Activated T-helper 9 cell treated with anti-CD3 and anti-CD28 coated beads, Interleukin-2, amount 50 U/mL, for 16 hours (primary cell): ENCODE results near the gene ATG7.

ENCODE experiments used
- DNase-seq: peaks from one replicate; pipeline ENCODE4 v3.0.0-alpha.2; 2020; ENCODE audit warnings: low read depth

The ATG7 gene, protein sequence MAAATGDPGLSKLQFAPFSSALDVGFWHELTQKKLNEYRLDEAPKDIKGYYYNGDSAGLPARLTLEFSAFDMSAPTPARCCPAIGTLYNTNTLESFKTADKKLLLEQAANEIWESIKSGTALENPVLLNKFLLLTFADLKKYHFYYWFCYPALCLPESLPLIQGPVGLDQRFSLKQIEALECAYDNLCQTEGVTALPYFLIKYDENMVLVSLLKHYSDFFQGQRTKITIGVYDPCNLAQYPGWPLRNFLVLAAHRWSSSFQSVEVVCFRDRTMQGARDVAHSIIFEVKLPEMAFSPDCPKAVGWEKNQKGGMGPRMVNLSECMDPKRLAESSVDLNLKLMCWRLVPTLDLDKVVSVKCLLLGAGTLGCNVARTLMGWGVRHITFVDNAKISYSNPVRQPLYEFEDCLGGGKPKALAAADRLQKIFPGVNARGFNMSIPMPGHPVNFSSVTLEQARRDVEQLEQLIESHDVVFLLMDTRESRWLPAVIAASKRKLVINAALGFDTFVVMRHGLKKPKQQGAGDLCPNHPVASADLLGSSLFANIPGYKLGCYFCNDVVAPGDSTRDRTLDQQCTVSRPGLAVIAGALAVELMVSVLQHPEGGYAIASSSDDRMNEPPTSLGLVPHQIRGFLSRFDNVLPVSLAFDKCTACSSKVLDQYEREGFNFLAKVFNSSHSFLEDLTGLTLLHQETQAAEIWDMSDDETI

GRCh38 chr3:11271986-11272904 lies at the start of gene ATG7:
Gene ATG7, plus strand, starts transcription at chr3:11272397. Its CDS starts 26,299 bp downstream, at chr3:11298696.
- peak; percentile 94 for DNase-seq

DNA sequence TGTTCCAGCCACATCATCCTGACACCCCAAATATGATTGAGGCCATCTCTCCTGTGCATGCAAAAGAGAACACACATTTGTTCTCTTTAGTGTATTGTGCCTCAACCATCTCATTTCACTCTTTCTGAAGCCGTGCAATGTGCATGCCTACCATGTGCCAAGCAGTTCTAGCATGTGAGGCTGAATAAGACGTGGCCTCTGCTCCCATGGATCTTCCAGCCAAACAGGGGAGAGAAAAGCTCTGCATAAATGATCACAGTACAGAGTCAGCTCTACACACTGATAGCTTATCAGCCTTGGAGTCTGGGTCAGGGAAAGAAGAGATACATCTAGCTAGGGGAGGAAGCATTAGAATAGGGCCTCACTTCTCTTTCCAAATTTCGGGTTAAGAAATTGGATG lies 48.2 kb upstream of the ATG7 start:
- no peak for DNase-seq

GRCh38 chr3:11224870-11225229 lies 47.3 kb upstream of the ATG7 start:
- DNase-seq: no peak

- no peak for DNase-seq
These were observed 46.2 kb upstream of the ATG7 start for GRCh38 chr3:11226042-11226370.

DNA sequence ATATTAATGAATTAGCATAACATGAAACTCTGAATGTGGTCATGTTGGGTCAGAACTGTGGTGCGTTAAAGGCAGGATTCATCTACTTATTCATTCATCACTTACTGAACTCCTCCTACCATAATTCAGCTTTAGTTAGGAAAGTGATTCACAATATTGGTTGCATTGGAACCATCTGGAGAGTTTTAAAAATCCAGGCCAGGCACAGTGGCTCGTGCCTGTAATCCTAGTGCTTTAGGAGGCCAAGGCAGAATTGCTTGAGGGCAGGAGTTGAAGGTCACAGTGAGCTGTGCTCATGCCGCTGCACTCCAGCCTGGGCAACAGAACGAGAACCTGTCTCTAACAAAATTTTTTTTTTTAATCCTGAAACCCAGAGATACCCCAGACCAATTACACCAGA lies 44.2 kb upstream of the ATG7 start:
- no peak for DNase-seq

DNA sequence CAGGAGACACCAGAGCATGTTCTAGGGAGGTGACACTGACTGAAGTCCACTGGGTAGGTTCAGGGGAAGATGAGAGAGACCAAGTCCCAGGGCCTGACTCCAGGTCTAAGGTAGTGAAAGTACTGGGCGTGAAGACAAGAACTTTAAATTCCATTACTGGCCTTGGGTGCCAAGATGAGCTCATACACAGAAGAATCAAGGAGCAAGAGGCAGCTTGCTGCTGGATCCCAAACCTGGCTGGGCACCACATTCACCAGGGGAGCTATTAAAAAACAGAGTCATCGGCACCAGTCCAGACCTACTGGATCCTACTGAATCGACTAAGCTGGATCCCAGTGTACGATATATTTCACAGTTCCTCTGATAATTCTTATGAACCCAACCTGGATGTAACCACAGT lies 42.1 kb upstream of the ATG7 start:
- no peak for DNase-seq

DNA sequence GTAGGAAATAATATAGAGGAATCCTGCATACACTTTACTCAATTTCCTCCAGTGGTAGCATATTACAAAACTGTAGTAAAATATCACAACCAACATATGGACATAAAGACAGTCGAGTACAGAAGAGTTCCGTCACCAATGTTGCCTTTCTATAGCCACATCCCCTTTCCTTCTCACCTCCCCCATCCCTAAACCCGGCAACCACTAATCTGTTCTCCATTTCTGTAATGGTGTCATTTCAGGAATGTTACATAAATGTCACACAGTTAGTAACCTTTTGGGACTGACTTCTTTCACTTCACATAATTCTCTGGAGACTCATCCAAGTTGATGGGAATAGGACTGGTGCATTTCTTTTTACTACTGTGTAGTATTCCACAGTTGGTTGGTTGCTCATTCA lies 41.4 kb upstream of the ATG7 start:
- no peak for DNase-seq

- no peak for DNase-seq
These were observed 36.8 kb upstream of the ATG7 start for GRCh38 chr3:11235385-11235784.

DNA sequence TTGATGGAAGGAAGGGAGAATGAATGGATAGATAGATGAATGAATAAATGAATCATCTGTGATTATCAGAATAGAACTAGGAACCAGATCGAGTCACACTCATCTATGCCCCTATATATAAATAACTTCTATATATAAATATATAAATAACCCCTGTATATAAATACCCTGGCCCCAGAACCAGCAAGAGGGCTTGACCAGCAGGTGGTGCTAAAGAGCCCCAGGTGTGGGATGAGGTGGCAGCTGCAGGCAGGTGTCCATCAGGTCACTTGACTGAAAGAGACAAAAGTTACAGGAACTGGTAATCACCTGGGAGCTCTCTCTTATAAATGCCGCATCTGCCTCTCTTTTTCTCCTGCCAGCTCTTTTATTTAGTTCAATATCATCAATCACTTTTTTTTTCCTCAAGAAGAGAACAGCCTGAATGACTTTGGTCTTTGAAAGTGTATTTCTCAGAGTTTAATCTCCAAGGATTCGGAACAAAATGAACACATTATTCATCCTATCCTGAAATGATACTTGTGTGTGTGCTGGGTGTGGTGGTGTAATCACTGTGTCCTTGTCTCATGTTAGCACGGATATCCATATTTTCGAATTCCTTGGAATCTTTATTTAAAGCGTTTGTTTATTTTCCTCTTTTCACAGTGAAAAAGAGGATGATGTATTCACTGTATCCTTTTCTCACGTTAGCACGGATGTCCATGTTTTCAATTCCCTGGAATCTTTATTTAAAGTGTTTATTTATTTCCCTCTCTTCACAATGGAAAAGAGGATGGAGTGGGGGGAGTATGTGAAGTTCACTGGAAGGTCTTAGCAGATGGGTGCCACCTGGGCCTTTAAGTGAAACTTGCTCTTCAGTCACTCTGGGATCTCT lies 35.4 kb upstream of the ATG7 start:
- DNase-seq: peak; percentile 61

GRCh38 chr3:11238060-11238459 lies 34.1 kb upstream of the ATG7 start:
- no peak for DNase-seq

- no peak for DNase-seq
These were observed 33.3 kb upstream of the ATG7 start for GRCh38 chr3:11238880-11239279.

- DNase-seq: no peak
These were observed 32.4 kb upstream of the ATG7 start for GRCh38 chr3:11239796-11240195.

GRCh38 chr3:11240496-11240895 lies 31.7 kb upstream of the ATG7 start:
- DNase-seq: no peak

DNA sequence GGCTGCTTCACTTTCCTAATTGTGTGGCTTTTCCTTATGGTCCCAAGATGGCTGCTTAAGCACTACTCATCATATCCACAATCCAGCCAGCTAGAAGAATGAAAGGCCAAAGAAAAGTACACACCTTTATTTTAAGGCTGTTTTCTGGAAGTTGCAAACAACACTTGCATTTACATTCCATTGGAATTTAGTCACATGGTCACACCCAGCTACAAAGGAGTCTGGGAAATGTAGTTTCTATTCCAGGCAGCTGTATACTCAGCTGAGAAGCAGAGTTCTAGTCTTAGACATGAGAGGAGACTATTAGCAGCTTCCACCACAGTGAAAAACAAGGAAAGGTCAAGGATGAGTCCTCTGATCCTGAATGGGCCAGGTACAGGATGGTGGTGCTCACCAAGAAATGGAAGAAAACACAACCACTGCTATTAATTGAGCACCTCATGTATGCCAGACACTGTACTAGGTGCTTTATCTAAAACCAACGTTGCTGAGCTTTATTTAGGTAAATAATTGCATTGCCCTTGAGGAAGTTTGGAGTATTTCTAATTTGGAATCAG lies 28.0 kb upstream of the ATG7 start:
- no peak for DNase-seq

GRCh38 chr3:11245276-11245675 lies 26.9 kb upstream of the ATG7 start:
- DNase-seq: no peak

DNA sequence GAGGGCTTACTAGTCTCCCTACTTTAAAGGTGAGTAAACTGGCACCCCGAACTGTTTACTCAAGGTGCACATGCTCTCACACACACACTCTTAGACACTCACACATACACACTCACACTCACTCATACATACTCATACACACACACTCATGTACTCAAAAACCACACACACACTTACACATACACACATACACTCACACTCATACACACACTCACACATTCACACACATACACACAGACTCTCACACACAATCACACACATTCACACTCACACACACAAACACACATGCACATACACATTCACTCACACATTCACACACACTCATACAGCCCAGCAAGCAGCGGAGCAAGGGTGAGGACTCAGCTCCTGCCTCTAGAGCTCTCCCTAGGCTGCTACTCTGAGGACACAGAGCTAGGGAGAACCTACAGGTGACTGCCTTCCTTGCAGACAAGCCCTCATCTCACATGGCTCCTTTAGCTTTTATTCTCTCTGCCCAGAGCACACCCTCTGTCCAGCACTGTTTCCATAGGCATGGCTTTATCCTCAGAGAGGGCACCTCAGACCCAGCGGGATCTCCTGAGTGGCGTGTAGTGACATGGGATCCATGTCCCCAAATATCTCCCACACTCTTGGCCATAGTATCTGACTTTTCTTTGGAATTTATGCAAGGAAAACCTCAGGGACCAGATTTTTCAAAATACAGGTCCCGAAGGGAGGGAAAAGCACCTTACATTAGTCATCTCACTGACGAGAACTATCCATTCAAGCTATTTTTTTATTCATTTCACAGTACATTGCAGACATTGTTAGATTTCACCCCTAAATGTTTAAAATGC lies 26.2 kb upstream of the ATG7 start:
- DNase-seq: no peak

- DNase-seq: no peak
These were observed 25.6 kb upstream of the ATG7 start for GRCh38 chr3:11246663-11246970.

DNA sequence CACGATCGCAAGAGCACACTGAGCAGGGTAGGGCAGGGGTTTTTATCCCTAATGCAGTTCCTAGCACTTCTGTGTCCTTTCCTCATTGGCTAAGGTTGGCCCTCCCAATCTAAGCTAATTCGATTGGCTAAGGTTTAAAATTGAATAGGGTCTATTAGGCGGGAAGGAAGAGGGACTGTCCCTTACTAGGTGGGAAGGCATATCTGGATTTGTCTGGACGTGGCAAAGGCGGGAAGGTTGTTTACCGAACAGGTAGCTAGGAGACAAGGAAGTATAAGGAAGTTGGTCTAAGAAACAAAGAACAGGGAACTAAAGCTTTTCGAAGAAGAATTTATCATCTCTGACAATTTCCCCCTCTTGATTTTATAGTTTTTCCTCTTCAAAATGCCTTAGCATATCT lies 24.8 kb upstream of the ATG7 start:
- DNase-seq: no peak

GRCh38 chr3:11248596-11248995 lies 23.6 kb upstream of the ATG7 start:
- no peak for DNase-seq

DNA sequence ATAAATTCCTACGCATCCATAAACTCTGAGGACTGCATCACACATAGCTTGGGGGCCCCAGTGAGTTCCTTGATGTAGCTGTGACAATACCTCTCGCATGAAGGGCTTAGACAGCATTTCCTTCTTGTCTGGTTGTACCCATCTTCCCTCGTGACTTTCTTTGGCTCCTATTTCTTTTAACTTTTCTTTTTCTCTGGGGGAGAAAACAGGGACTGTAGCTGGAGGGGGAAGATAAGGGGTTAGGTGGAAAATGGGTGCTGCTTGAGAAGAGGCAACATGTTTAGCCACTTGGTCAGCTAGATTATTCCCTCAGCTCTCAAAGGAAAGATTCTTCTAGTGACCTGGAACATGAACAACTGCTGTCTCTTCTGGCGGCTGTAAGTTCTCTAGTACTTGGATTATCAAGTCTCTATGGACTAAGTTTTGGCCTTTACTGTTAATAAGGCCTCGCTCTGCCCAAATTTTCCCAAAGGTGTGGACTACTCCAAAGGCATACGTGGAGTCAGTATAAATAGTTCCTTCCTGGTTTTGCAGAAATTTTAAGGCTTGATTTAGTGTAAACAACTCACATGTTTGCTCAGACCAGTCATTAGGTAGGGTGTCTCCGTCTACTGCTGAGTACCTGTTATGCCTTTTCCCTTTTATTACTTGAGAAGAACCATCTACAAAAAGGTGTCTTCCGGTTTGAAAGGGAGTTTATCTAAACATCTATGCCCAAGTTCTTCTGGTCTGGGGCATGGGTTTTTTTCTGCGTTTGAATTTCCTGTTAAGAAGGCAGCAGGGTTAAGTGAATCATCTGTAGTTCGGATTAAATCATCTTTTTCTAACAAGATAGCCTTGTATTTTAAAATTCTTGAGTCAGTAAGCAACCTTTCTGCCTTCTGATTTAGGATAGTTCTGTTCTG lies 21.0 kb upstream of the ATG7 start:
- DNase-seq: no peak
